ENCODE measurements around the gene SNED1.

The SNED1 gene

GRCh38 chr2:241116606-241117560 is 118.5 kb downstream of the SNED1 start:
- Histone ChIP-seq H3K36me3 (ENCODE audit: control insufficient read depth, insufficient read depth, low read length) (no peaks in the 10 kb centered on the region), H3K79me2 (no peaks in the 10 kb centered on the region), H3K4me1 (no peaks in the 10 kb centered on the region), H2AFZ (no peak overlapping the region), H3K4me3 (ENCODE audit: low read depth, low read length) (no peak overlapping the region), H3K27me3 (ENCODE audit: control insufficient read depth, insufficient read depth, low read length) (no peaks in the 10 kb centered on the region), H3K9me3 (ENCODE audit: control insufficient read depth, low read length) (no peaks in the 10 kb centered on the region), H3K9ac (no peak overlapping the region), H3K27ac (no peak overlapping the region), H3K4me2 (ENCODE audit: low read length) (no peak overlapping the region)
- no peak for TF ChIP-seq CTCF (IDR thresholded peaks at IDR 0.05)

GRCh38 chr2:241118737-241119505 is 120.5 kb downstream of the SNED1 start:
- Histone ChIP-seq H3K4me2 (ENCODE audit: low read length) (no peak overlapping the region), H3K79me2 (no peaks in the 10 kb centered on the region), H3K36me3 (ENCODE audit: control insufficient read depth, insufficient read depth, low read length) (no peaks in the 10 kb centered on the region), H3K27me3 (ENCODE audit: control insufficient read depth, insufficient read depth, low read length) (no peaks in the 10 kb centered on the region), H3K27ac (no peak overlapping the region), H3K4me3 (ENCODE audit: low read depth, low read length) (no peak overlapping the region), H3K9ac (no peak overlapping the region), H2AFZ (no peak overlapping the region), H3K9me3 (ENCODE audit: control insufficient read depth, low read length) (no peaks in the 10 kb centered on the region), H3K4me1 (no peaks in the 10 kb centered on the region)
- TF ChIP-seq CTCF (IDR thresholded peaks at IDR 0.05) = no peak

- H3K4me2 ChIP-seq (ENCODE audit: low read length) = no peak overlapping the region
- H2AFZ ChIP-seq = no peak overlapping the region
- H3K27ac ChIP-seq = no peak overlapping the region
- no peak overlapping the region for H3K9ac ChIP-seq
- TF ChIP-seq CTCF (IDR thresholded peaks at IDR 0.05) = no peak
- H3K36me3 ChIP-seq (ENCODE audit: control insufficient read depth, insufficient read depth, low read length) = no peaks in the 10 kb centered on the region
- H3K9me3 ChIP-seq (ENCODE audit: control insufficient read depth, low read length) = no peaks in the 10 kb centered on the region
- H3K4me3 ChIP-seq (ENCODE audit: low read depth, low read length) = no peak overlapping the region
- no peaks in the 10 kb centered on the region for H3K4me1 ChIP-seq
- no peaks in the 10 kb centered on the region for H3K27me3 ChIP-seq (ENCODE audit: control insufficient read depth, insufficient read depth, low read length)
- H3K79me2 ChIP-seq = no peaks in the 10 kb centered on the region
These were observed 122.0 kb downstream of the SNED1 start for GRCh38 chr2:241120440-241120839.

- no peaks in the 10 kb centered on the region for H3K36me3 ChIP-seq (ENCODE audit: control insufficient read depth, insufficient read depth, low read length)
- no peak for TF ChIP-seq CTCF (IDR thresholded peaks at IDR 0.05)
- no peak overlapping the region for H3K27ac ChIP-seq
- no peaks in the 10 kb centered on the region for H3K79me2 ChIP-seq
- H3K4me2 ChIP-seq (ENCODE audit: low read length) = no peak overlapping the region
- H3K4me3 ChIP-seq (ENCODE audit: low read depth, low read length) = no peak overlapping the region
- H3K27me3 ChIP-seq (ENCODE audit: control insufficient read depth, insufficient read depth, low read length) = no peaks in the 10 kb centered on the region
- no peaks in the 10 kb centered on the region for H3K9me3 ChIP-seq (ENCODE audit: control insufficient read depth, low read length)
- H2AFZ ChIP-seq = no peak overlapping the region
- no peaks in the 10 kb centered on the region for H3K4me1 ChIP-seq
- H3K9ac ChIP-seq = no peak overlapping the region
These were observed 122.6 kb downstream of the SNED1 start for GRCh38 chr2:241121008-241121407.
